Stimulated activated CD4-positive, alpha-beta T cell treated with anti-CD3 and anti-CD28 coated beads, Interleukin-4, amount 100 ng/mL, for 24 hours (primary cell): ENCODE results near the gene RIPOR2.
"Not testable (repeated sequence)": the region's sequence is repeated elsewhere in the genome, so short reads cannot be mapped to it uniquely, and the experiment has no call there.

Source experiments
- DNase-seq: peaks from one replicate; pipeline ENCODE4 v3.0.0-alpha.2; 2020

Gene RIPOR2

DNA sequence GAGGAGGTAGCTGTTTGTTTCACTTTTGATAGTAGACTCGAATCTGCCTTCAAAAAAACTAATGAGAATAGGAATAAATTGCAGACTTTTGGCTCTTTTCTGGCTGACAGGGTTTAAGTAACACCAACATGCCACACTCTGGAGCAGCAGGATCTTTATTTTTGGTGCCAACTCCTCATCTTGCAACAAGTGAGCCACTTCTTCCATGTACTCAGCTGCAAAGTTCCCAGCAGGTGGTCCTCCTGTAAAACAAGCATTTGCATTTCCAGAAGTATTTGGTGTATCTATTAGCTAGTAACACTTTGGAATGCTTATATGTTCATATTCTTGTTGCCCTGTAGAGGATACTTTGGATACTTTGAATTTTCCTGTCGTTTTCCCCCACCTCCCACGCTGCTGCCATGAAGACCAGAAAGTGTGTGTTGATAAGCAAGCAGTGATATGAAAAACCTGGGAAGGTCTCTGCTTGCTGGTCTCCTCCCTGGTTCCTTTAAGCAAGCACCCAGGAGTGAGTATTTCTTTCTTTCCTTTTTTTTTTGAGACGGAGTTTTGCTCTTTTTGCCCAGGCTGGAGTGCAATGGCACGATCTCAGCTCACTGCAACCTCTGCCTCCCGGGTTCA, 138.1 kb downstream of the RIPOR2 start:
- no peak for DNase-seq

DNA sequence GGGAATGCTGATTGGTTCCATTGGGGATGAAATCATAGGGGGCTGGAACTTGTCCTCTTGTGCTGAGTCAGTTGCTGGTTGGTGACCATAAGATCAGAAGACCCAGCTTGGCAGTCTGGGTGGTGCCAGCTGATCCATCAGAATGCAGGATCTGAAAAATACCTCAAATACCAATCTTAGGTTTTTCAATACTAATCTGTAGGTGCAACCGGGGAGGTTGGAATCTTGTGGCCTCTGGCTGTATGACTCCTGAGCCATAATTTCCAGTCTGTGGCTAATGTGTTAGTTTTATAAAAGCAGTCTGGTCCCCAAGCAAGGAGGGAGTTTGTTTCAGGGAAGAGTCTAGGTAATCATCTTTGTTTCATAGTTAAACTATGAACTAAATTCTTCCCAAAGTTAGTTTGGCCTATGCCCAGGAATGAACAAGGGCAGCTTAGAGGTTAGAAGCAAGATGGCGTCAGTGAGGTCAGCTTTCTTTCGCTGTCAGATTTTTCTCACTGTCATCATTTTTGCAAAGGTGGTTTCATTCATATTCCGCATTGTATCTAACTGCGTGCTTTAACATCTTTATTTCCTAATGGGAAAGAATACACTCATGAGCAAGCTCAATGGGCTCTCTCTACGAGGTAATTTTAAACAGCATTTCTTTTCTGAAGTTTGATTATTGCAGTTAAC, 139.0 kb downstream of the RIPOR2 start:
- DNase-seq: peak; percentile 14

DNA sequence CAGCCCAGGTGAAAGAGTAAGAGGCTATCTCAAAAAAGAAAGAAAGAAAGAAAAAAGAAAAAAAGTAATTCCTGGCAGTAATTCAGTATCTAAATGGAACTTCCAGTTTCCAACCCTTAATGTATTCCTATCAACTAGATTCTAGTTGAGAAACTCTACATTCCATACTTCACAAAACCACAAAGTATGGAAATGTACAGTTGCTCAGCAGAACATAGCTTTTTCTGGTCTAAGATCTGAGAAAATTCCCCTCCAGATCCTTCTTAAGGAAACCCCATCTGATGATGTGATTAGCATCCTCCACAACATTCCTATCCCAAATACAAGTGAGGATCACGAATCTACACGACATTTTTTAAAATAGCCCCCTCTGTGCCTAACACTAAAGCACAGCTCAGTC, 140.7 kb downstream of the RIPOR2 start:
- no peak for DNase-seq

DNA sequence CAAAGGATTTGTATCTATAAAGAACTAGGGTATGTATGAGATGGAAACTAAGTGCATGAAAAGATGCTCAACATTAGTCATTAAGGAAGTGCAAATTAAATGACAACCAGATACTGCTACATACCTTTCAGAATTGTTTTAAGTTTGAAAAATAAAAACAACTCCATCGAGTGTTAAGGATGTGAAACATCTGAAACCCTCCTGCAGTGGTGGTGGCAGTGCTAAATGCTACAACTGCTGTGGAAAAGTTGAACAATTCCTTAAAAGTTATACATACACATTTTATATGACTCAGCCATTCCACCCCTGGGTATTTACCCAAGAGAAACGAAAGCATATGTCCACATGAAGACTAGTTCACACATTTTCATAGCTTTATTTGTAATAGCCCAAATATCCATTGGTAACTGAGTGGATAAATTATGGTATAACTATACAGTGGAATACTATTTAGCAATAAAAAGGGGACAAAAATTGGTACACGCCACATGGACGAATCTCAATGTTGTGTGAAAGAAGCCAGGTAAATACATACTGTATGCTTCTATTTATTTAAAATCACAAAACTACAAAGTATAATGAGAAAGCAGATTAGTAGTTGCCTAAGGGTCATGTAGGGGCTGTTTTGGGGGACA, 147.6 kb downstream of the RIPOR2 start:
- DNase-seq: peak; percentile 33

DNA sequence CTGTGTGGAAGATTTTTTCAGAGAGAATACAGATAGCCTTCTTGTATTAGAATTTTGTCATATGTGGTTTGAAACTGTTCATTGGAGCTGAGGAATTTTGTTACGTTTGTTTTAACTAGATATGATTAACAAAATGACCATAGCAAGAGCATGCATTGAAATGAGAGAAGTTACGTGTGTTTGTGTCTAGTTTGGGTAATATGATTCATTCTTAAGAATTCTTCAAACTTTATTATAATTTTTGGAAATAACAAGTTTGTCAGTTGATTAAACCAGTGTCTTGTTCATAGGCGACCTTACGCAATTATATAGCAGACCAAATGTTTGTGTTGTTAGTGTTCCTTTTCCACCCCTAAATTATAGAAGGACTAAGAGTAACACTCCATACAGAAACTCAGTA, 155.6 kb downstream of the RIPOR2 start:
- no peak for DNase-seq

DNA sequence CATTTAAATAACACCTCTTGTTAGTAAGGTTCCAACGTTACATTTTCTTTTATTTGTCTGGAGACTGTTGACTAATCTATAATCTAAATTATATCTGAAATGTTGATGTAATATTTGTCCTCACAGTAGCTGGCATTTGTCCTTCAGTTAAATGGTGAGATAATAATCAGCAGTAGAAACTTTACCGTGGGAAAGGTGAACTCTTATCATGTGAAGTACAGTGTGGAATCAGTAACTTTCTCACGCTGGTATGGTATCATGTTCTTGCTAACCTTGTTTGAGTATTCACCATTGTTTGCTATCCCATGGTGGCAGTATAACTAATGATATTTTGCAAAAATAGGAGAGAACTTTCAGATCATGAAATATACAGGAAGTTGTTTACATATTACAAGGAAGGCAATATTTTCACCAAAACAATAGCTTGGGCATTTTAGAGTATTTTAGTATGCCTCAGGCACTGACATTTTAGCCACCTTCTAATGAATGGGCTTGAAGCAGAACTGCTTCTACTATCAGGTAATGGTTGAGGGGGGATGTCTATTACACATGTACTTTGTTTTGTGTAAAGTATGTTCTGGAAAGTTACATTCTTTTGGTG, 156.2 kb downstream of the RIPOR2 start:
- DNase-seq: no peak

DNA sequence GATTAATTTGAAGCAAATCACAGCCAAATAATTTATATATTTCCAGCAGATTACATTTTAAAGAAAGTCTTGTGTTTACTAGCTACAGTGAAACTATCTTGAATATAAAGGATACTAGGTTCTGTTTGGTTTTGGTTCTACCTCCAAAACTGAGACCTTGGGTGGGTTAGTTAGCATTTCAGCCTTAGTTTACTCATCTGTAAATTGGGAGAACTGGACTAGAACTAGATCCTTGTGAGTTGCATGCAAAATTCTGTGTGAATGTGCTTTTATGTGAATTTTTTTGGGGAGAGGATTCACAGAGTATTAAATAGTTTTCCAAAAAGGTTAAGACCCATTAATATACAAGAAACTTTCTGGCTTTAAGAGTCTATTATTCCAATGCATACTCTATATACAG, 156.9 kb downstream of the RIPOR2 start:
- DNase-seq: no peak

DNA sequence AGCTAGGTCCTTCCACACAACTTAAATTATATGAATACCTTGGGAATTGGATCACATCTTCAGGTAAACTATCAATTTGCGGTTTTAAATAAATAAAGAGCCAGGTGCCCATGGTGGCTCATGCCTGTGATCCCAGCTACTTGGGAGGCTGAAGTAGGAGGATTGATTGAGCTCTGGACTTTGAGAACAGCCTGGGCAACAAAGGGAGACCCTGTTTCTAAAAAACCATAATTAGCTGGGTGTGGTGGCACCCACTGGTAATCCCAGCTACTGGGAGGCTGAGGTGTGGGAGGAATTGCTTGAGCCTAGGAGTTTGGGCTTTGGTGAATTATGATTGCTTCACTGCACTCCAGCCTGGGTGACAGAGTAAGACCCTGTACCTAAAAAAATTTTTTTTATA, 157.6 kb downstream of the RIPOR2 start:
- no peak for DNase-seq

DNA sequence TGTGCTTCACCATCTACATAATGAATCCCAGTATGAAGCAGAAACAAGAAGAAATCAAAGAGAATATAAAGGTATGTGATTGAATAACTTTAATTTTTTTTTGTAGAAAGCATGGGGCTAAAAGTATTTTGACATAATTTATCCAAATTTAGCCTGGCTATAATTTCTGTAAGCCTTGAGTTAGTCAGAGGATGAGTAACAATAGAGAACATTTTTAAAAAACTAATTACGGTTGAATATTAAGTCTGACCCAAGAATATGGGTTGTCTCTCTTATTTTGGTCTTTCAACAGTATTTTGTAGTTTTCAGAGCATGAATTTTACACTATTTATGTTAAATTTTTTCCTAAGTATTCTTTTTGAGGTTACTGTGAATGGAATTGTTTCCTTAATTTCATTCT, 158.5 kb downstream of the RIPOR2 start:
- no peak for DNase-seq

DNA sequence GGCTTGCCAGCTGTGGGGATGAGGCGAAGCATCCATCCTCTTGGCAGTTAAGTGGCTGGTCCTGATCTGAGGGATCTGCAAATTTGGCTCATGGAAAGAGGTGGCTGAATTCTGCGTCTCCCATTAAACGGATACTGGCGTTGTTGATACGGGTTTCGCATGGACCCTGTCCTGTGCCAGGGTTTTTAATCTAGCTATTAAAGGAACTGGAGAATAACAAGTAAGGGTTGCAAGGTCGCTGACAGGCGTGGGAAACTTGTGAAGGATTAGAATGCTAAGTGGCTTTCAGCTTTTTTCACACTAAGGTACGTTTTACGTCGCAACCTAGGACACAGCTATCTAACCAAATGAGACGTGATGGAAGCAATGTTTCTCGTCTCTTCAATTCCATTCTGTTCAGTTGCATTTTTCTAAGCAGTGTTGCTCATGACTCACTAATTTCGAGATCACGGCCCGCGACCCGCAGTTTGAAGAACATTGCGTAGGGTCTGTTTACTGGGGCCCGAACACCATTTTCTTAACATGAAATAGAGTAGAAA, 160.2 kb downstream of the RIPOR2 start:
- DNase-seq: peak; percentile 51

DNA sequence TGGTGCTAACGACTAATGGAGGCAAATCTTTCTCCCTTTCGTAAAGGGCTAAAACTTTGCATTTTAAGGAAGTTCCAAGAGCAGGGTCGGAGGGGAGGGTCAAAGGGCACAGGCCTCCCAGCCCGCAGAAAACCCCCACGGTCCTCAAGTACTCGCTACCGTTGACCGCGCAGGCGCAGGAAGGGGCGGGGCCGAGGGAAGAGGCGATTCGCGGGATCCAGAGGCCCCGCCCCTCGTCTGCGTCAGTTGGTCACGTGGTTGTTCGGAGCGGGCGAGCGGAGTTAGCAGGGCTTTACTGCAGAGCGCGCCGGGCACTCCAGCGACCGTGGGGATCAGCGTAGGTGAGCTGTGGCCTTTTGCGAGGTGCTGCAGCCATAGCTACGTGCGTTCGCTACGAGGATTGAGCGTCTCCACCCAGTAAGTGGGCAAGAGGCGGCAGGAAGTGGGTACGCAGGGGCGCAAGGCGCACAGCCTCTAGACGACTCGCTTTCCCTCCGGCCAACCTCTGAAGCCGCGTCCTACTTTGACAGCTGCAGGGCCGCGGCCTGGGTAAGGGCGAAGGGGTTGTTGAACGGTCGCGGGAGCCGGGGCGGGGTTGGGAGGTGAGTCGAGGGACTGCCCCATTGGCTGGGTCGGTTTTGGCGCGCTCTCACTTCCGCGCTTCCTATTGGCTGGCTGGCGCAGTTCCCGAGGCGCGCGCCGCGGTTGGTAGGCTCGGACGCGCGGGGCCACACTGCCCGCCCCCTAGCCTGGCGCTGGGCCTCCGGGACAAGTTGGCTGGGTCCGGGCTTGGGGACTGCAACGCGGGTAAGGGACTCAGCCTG, 160.9 kb downstream of the RIPOR2 start, which contains the start of gene GMNN:
TSS of gene GMNN (plus strand) at position 242 of the 824 bp plus-strand sequence. CDS start 2,310 bp downstream, outside the sequence.
- peak; percentile 99 for DNase-seq

DNA sequence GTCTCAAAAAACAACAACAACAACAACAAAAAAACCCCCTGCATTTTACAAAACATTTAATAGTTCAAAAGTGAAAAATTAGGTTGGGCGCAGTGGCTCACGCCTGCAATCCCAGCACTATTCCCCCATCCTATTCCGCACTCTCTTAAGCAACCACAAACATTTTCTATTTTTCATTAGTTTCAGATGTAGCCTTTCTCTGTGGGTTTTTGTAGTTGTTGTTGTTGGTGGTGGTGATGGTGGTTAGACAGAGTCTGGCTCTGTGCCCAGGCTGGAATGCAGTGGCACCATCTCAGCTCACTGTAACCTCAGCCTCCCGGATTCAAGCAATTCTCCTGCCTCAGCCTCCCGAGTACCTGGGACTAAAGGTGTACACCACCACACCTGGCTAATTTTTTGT, 167.4 kb downstream of the RIPOR2 start:
- DNase-seq: no peak

DNA sequence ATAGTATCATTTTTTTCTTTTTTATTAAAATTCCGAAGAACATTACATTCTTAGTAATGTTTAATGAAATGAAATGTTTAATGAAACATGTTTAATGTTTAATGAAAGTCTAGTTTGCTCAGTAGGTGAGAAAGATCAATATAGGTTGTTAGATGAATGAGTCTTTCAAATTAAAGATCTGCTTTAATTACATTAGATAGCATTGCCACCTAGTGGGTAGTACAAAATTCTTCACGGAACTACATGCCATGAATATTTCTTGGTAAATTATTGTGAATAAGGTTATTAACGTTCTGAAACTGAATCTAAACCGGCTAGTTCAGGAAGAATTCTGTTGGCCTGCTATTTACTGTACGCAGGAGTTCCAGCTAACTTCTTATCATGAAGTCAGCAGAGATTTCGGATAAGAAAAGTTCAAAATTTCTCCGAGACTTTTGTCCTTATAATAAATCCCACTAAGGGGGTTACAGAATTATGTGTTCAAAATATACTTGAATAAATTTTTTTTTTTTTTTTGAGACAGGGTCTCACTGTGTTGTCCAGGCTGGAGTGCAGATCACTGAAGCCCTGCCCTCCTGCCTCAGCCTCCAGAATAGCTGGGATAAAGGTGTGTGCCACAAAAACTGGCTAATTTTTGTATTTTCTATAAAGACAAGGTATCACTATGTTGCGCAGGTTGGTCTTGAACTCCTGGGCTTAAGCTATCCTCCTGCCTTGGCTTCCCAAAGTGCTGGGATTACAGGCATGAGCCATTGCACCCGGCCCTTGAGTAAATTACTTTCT, 168.9 kb downstream of the RIPOR2 start:
- DNase-seq: no peak

DNA sequence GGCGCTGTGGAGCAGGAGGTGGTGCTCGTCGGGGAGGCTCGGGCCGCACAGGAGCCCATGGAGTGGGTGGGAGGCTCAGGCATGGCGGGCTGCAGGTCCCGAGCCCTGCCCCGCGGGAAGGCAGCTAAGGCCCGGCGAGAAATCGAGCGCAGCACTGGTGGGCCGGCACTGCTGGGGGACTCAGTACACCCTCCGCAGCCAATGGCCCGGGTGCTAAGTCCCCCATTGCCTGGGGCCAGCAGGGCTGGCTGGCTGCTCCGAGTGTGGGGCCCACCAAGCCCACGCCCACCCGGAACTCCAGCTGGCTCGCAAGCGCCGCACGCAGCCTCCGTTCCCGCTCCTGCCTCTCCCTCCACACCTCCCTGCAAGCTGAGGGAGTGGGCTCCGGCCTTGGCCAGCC, 169.8 kb downstream of the RIPOR2 start:
- not testable (repeated sequence) for DNase-seq

DNA sequence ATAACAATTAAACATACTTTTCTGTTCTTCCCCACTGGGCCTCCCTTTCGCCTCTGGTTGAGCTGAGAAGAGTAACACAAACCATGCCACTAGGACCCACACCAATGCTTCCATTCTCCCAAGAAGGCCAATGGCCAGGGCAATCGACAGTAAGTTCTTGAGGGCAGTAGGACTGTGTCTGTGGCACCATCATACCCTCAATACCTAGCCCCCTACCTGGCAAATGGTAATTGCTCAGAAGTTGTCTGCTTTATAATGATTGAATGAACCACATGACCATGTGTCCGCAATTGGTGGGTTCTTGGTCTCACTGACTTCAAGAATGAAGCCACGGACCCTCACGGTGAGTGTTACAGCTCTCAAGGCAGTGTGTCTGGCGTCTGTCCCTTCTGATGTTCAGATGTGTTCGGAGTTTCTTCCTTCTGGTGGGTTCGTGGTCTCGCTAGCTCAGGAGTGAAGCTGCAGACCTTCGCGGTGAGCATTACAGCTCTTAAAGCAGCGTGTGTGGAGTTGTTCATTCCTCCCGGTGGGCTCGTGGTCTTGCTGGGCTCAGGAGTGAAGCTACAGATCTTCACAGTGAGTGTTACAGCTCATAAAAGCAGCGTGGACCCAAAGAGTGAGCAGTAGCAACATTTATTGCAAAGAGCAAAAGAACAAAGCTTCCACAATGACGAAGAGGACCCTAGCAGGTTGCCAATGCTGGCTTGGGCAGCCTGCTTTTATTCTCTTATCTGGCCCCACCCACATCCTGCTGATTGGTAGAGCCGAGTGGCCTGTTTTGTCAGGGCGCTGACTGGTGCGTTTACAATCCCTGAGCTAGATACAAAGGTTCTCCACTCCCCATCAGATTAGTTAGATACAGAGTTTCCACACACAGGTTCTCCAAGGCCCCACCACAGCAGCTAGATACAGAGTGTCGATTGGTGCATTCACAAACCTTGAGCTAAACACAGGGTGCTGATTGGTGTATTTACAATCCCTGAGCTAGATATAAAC, 170.6 kb downstream of the RIPOR2 start:
- not testable (repeated sequence) for DNase-seq

DNA sequence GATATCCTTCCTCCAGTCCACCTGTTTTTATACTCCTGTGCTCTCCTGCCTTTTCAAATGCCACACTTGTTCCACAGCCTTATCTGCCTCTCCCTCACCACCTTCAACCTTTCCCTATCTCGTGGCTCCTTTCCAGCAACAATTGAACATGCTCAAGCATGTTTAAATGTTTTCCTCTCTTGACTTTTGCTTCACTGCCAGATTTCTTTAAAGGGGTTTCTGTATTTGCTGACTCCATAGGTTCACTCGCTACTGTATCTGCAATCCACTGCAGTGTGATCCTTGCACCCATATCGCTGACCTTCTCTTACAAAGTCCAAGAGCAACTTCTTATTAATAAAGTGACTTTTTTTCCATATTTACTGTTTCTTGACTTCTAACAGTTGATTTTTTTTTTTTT, 172.2 kb downstream of the RIPOR2 start:
- no peak for DNase-seq

DNA sequence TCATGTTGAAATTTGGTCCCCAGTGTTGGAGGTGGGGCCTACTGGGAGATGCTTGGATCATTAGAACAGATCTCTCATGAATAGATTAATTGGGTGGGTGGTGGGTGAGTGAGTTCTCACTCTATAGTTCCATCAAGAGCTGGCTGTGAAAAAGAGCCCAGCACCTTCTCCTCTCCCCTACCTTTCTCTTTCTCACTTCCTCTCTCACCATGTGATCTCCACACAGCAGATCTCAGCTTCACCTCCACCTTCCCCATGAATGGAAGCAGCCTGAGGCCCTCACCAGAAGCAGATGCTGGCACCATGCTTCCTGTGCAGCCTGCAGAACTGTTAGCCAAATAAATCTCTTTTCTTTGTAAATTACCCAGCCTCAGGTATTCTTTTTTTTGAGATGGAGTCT, 173.9 kb downstream of the RIPOR2 start:
- no peak for DNase-seq

DNA sequence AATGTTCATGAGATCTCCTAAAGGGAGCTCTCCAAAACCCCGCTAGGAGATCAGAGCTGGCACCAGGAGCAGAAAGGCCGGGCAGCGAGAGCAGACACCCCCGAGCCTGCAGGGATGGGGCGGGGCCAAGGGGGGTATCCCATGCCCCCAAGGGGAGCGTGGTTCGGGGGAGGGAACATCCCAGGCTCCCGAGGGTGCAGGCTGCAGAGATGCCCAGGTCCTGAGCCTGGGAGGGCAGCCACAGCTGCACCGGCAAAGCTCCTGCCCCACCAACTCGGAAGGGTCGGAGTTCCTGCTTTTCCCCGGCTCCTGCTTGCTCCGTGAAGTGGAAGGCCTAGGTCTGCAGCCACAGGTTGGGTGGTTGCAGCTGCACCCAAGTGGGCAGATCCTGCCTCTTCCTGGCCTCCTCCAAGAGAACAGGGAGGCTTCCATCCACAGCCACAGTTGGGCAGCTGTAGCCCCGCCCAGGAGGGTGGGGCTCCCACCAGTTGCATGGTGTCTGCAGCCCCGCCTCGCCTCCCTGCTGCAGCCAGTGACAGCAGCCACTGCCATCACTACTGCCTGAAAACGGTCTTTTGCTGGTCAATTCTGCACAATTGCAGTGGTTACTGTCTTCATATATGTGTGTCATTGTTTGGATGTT, 174.4 kb downstream of the RIPOR2 start:
- DNase-seq: no peak

DNA sequence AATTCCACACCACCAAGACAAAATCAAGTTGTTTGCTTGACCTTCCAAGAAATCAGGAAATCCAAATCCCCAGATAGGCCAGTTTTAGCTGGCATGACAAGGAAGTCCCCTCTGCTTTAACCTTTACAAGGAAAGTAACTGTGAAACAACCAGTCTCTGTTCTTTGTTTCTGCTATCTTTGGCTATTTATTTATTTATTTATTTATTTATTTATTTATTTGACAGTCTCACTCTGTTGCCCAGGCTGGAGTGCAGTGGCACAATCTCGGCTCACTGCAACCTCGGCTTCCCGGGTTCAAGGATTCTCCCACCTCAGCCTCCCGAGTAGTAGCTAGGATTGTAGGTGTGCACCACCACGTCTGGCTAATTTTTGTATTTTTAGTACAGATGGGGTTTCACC, 175.6 kb downstream of the RIPOR2 start:
- DNase-seq: no peak

DNA sequence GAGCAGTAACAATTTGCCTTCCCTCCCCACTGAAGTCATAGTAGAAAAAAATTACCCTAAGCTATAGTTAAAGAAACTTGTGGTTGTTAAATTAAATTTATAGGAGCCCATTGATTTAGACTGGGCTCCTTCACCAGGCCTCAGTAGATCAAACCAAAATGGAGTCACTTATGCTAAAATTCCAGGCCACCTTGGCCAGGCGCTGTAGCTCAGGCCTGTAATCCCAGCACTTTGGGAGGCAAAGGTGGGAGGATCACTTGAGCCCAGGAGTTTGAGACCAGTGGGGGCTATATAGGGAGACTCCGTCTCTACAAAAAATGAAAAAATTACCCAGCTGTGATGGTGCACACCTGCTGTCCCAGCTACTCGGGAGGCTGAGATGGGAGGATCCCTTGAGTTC, 176.0 kb downstream of the RIPOR2 start:
- no peak for DNase-seq
